ENCODE data around the gene CD109. TPM values are rescaled to one million over a fixed set of nuclear protein-coding genes. Genes with fewer than 3 reads are reported as not detected.
"Not testable (repeated sequence)": the region's sequence is repeated elsewhere in the genome, so short reads cannot be mapped to it uniquely, and the experiment has no call there.

The CD109 gene
- total RNA-seq, 1 donor from 2014 or later, result 26.0 TPM

- DNase-seq (ENCODE audit: low spot score), result no peak
- Mint-ChIP-seq H3K27me3 (ENCODE audit: low read depth) (no peaks in the 10 kb centered on the region), H3K36me3 (ENCODE audit: low read depth) (peaks cover 2% of the 10 kb centered on the region), H3K4me3 (ENCODE audit: unreplicated experiment) (no peak overlapping the region), H3K4me1 (ENCODE audit: low read depth) (peaks cover 26% of the 10 kb centered on the region), H3K27ac (ENCODE audit: unreplicated experiment) (peak overlapping the region; percentile 11), H3K9me3 (ENCODE audit: low read depth) (no peaks in the 10 kb centered on the region)
- no peak for TF ChIP-seq CTCF (IDR thresholded peaks at IDR 0.05)
Observed at GRCh38 chr6:73710470-73710869, 14.5 kb downstream of the CD109 start.

- H3K27me3 Mint-ChIP-seq (ENCODE audit: low read depth), result no peaks in the 10 kb centered on the region
- H3K4me3 Mint-ChIP-seq (ENCODE audit: unreplicated experiment), result no peak overlapping the region
- no peak for DNase-seq (ENCODE audit: low spot score)
- H3K9me3 Mint-ChIP-seq (ENCODE audit: low read depth), result no peaks in the 10 kb centered on the region
- no peak overlapping the region for H3K27ac Mint-ChIP-seq (ENCODE audit: unreplicated experiment)
- peaks cover 26% of the 10 kb centered on the region for H3K4me1 Mint-ChIP-seq (ENCODE audit: low read depth)
- peaks cover 2% of the 10 kb centered on the region for H3K36me3 Mint-ChIP-seq (ENCODE audit: low read depth)
- no peak for TF ChIP-seq CTCF (IDR thresholded peaks at IDR 0.05)
Observed at GRCh38 chr6:73710948-73711347, 14.9 kb downstream of the CD109 start.

GRCh38 chr6:73712535-73713173, 16.7 kb downstream of the CD109 start:
- no peak for TF ChIP-seq CTCF (IDR thresholded peaks at IDR 0.05)
- Mint-ChIP-seq H3K27ac (ENCODE audit: unreplicated experiment) (no peak overlapping the region), H3K9me3 (ENCODE audit: low read depth) (peaks cover 7% of the 10 kb centered on the region), H3K4me1 (ENCODE audit: low read depth) (peaks cover 26% of the 10 kb centered on the region), H3K4me3 (ENCODE audit: unreplicated experiment) (no peak overlapping the region), H3K36me3 (ENCODE audit: low read depth) (peaks cover 5% of the 10 kb centered on the region), H3K27me3 (ENCODE audit: low read depth) (no peaks in the 10 kb centered on the region)
- no peak for DNase-seq (ENCODE audit: low spot score)

- Mint-ChIP-seq H3K4me1 (ENCODE audit: low read depth) (peaks cover 26% of the 10 kb centered on the region), H3K4me3 (ENCODE audit: unreplicated experiment) (no peak overlapping the region), H3K27ac (ENCODE audit: unreplicated experiment) (no peak overlapping the region), H3K36me3 (ENCODE audit: low read depth) (peaks cover 5% of the 10 kb centered on the region), H3K9me3 (ENCODE audit: low read depth) (peaks cover 7% of the 10 kb centered on the region), H3K27me3 (ENCODE audit: low read depth) (no peaks in the 10 kb centered on the region)
- no peak for TF ChIP-seq CTCF (IDR thresholded peaks at IDR 0.05)
- DNase-seq (ENCODE audit: low spot score), result no peak
Observed at GRCh38 chr6:73713426-73714147, 17.6 kb downstream of the CD109 start.

GRCh38 chr6:73715111-73715508, 19.1 kb downstream of the CD109 start:
- Mint-ChIP-seq H3K4me1 (ENCODE audit: low read depth) (peaks cover 26% of the 10 kb centered on the region), H3K27ac (ENCODE audit: unreplicated experiment) (peak overlapping the region; percentile 19)
- H3K9me3 Mint-ChIP-seq (ENCODE audit: low read depth); DNase-seq (ENCODE audit: low spot score); H3K4me3 Mint-ChIP-seq (ENCODE audit: unreplicated experiment); H3K27me3 Mint-ChIP-seq (ENCODE audit: low read depth); H3K36me3 Mint-ChIP-seq (ENCODE audit: low read depth): not testable (repeated sequence)

Measured in chondrocyte (in vitro differentiated cells).